ENCODE measurements around the gene STN1. TPM values are rescaled to one million over a fixed set of nuclear protein-coding genes. Genes with fewer than 3 reads are reported as not detected.
A peak's percentile ranks its signal among the peaks of the same experiment; 100 is the strongest.

STN1 gene
- total and polyA plus RNA-seq, 10 of the 15 experiments (the other 5 are each of a cell fraction or from before 2014, with no cell fraction given) = 22.2 to 31.8 (median 28.5) TPM

DNA sequence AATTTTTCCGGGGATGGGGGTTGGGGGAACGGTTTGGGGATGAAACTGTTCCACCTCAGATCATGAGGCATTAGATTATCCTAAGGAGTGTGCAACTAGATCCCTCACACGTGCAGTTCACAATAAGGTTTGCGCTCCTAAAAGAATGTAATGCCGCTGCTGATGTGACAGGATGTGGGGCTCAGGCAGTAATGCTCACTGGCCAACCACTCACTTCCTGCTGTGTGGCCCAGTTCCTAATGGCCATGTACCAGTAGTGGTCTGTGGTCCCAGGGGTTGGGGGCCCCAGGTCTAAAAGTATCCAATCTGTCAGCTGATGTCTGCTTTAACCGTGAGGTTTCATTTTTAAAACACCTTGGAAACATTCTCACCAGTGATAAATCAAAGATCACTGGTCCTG is 2.2 kb downstream of the STN1 start (continued):
- TF ChIP-seq CEBPZ (IDR thresholded peaks at IDR 0.05; ENCODE audit: low read depth, low read length) = no peak
- no peak for TF ChIP-seq POLR2A (IDR thresholded peaks at IDR 0.05; ENCODE audit: low read depth, low read length)
- TF ChIP-seq PML (IDR thresholded peaks at IDR 0.05; ENCODE audit: low read length) = no peak
- no peak for TF ChIP-seq CHD4 (IDR thresholded peaks at IDR 0.05)
- TF ChIP-seq BMI1 (IDR thresholded peaks at IDR 0.05; ENCODE audit: borderline replicate concordance) = no peak
- no peak for TF ChIP-seq NR2F1 (conservative IDR thresholded peaks at IDR 0.05)
- no peak for TF ChIP-seq JUND (IDR thresholded peaks at IDR 0.05; ENCODE audit: low read depth, low read length)
- TF ChIP-seq YY1 (IDR thresholded peaks at IDR 0.05; ENCODE audit: low read depth, low read length) = no peak
- no peak for TF ChIP-seq ZNF384 (IDR thresholded peaks at IDR 0.05; ENCODE audit: borderline replicate concordance, low read depth, low read length)
- TF ChIP-seq SMARCA5 (IDR thresholded peaks at IDR 0.05) = no peak
- TF ChIP-seq, protein P1, sequence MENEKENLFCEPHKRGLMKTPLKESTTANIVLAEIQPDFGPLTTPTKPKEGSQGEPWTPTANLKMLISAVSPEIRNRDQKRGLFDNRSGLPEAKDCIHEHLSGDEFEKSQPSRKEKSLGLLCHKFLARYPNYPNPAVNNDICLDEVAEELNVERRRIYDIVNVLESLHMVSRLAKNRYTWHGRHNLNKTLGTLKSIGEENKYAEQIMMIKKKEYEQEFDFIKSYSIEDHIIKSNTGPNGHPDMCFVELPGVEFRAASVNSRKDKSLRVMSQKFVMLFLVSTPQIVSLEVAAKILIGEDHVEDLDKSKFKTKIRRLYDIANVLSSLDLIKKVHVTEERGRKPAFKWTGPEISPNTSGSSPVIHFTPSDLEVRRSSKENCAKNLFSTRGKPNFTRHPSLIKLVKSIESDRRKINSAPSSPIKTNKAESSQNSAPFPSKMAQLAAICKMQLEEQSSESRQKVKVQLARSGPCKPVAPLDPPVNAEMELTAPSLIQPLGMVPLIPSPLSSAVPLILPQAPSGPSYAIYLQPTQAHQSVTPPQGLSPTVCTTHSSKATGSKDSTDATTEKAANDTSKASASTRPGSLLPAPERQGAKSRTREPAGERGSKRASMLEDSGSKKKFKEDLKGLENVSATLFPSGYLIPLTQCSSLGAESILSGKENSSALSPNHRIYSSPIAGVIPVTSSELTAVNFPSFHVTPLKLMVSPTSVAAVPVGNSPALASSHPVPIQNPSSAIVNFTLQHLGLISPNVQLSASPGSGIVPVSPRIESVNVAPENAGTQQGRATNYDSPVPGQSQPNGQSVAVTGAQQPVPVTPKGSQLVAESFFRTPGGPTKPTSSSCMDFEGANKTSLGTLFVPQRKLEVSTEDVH (IDR thresholded peaks at IDR 0.05; ENCODE audit: low read depth, partially characterized antibody) = no peak
- no peak for TF ChIP-seq BACH1 (IDR thresholded peaks at IDR 0.05; ENCODE audit: borderline replicate concordance)
- no peak for TF ChIP-seq KAT2A (conservative IDR thresholded peaks at IDR 0.05; ENCODE audit: control insufficient read depth, low read depth, low read length)
- no peak for TF ChIP-seq ZNF207 (IDR thresholded peaks at IDR 0.05; ENCODE audit: borderline replicate concordance)
- TF ChIP-seq ZNF274 (IDR thresholded peaks at IDR 0.05; ENCODE audit: insufficient read depth, insufficient read length) = no peak
- TF ChIP-seq, protein P2, sequence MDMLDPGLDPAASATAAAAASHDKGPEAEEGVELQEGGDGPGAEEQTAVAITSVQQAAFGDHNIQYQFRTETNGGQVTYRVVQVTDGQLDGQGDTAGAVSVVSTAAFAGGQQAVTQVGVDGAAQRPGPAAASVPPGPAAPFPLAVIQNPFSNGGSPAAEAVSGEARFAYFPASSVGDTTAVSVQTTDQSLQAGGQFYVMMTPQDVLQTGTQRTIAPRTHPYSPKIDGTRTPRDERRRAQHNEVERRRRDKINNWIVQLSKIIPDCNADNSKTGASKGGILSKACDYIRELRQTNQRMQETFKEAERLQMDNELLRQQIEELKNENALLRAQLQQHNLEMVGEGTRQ (IDR thresholded peaks at IDR 0.05; ENCODE audit: borderline replicate concordance, low read depth, low read length) = no peak
- TF ChIP-seq SMC3 (IDR thresholded peaks at IDR 0.05; ENCODE audit: borderline replicate concordance, low read length) = no peak
- no peak for TF ChIP-seq SMAD5 (IDR thresholded peaks at IDR 0.05; ENCODE audit: low read depth)
- TF ChIP-seq ZBED1 (IDR thresholded peaks at IDR 0.05; ENCODE audit: borderline replicate concordance) = no peak
- peak; percentile 82 for TF ChIP-seq RUNX3 (IDR thresholded peaks at IDR 0.05; ENCODE audit: low read length)
- TF ChIP-seq, protein P3, sequence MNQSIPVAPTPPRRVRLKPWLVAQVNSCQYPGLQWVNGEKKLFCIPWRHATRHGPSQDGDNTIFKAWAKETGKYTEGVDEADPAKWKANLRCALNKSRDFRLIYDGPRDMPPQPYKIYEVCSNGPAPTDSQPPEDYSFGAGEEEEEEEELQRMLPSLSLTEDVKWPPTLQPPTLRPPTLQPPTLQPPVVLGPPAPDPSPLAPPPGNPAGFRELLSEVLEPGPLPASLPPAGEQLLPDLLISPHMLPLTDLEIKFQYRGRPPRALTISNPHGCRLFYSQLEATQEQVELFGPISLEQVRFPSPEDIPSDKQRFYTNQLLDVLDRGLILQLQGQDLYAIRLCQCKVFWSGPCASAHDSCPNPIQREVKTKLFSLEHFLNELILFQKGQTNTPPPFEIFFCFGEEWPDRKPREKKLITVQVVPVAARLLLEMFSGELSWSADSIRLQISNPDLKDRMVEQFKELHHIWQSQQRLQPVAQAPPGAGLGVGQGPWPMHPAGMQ (IDR thresholded peaks at IDR 0.05; ENCODE audit: borderline replicate concordance) = no peak
- TF ChIP-seq BHLHE40 (IDR thresholded peaks at IDR 0.05; ENCODE audit: borderline replicate concordance in 1 of 2, low read depth in 2 of 2, low read length in 1 of 2) = peak; percentile 53 to 75; a peak in 2 of 4 replicates
- no peak for TF ChIP-seq HCFC1 (IDR thresholded peaks at IDR 0.05; ENCODE audit: low read length)

Measured in GM12878 (cell line).